H1 (cell line): ENCODE data around the gene COL1A1. TPM values are rescaled to one million over a fixed set of nuclear protein-coding genes. Genes with fewer than 3 reads are reported as not detected.

ENCODE experiments used
- CBX5 ChIP-seq: fragments of 300-800, 300-1000 bp; sonication (generic); IDR thresholded peaks from 2 replicates; pipeline ENCODE4 v1.7.1; 2016; ENCODE audit warnings: antibody characterized with exemption, low read length, low read depth
- CBX8 ChIP-seq: fragments of 300-800, 300-1000 bp; sonication (generic); IDR thresholded peaks from 2 replicates; pipeline ENCODE4 v1.7.1; 2016; ENCODE audit warnings: low read depth, low read length, borderline replicate concordance
- CTBP2 ChIP-seq: IDR thresholded peaks from 2 replicates; pipeline ENCODE4 v1.7.0; 2011; ENCODE audit warnings: borderline replicate concordance, mild to moderate bottlenecking, moderate library complexity, mixed read lengths, low read length; ENCODE audit not compliant: insufficient read depth, insufficient read length
- EGR1 ChIP-seq: IDR thresholded peaks from 2 replicates; pipeline ENCODE4 v1.6.1; 2011; ENCODE audit warnings: low read depth, low read length, borderline replicate concordance
- GABPA ChIP-seq: IDR thresholded peaks from 2 replicates; pipeline ENCODE4 v1.6.1; 2011; ENCODE audit warnings: mild to moderate bottlenecking, low read length, moderate library complexity, borderline replicate concordance; ENCODE audit not compliant: insufficient read depth
- GTF2F1 ChIP-seq: IDR thresholded peaks from 2 replicates; pipeline ENCODE4 v1.6.1; 2012; ENCODE audit warnings: low read depth, low read length, improper control_type of control experiment, borderline replicate concordance
- HDAC2 ChIP-seq, 2 experiments: fragments of 300-600 bp in 1 of 2; sonication (generic) in 1 of 2; IDR thresholded peaks; 2 replicates each; pipeline ENCODE4 v1.6.1; 2011 to 2012; ENCODE audit warnings: low read depth in 2 of 2, low read length in 2 of 2, mild to moderate bottlenecking in 2 of 2, moderate library complexity in 2 of 2, borderline replicate concordance in 1 of 2, inconsistent platforms in 1 of 2
- JUND ChIP-seq: IDR thresholded peaks from 2 replicates; pipeline ENCODE4 v1.6.1; 2011; ENCODE audit warnings: mild to moderate bottlenecking, improper control_type of control experiment, low read length
- MAFK ChIP-seq: IDR thresholded peaks from 2 replicates; pipeline ENCODE4 v1.6.1; 2012; ENCODE audit warnings: low read depth, mild to moderate bottlenecking, improper control_type of control experiment, low read length
- NANOG ChIP-seq: IDR thresholded peaks from 2 replicates; pipeline ENCODE4 v1.6.1; 2011; ENCODE audit warnings: low read length, low read depth, mild to moderate bottlenecking, inconsistent platforms; ENCODE audit not compliant: insufficient read depth, poor library complexity, severe bottlenecking
- PHF8 ChIP-seq: fragments of 200-600 bp; sonication (generic); conservative IDR thresholded peaks from 2 replicates; pipeline ENCODE4 v1.7.1; 2012; ENCODE audit warnings: low read depth, mild to moderate bottlenecking, inconsistent platforms, low read length, moderate library complexity
- RAD21 ChIP-seq, 2 experiments: IDR thresholded peaks in 1 of 2; conservative IDR thresholded peaks in 1 of 2; 2 replicates each; pipeline ENCODE4 v1.6.1; 2011; ENCODE audit warnings: low read depth in 2 of 2, low read length in 2 of 2, improper control_type of control experiment in 1 of 2, inconsistent platforms in 1 of 2, mild to moderate bottlenecking in 1 of 2, moderate library complexity in 1 of 2
- SP4 ChIP-seq: IDR thresholded peaks from 2 replicates; pipeline ENCODE4 v1.6.1; 2012; ENCODE audit warnings: low read length, inconsistent platforms
- YY1 ChIP-seq: IDR thresholded peaks from 2 replicates; pipeline ENCODE4 v1.6.1; 2011; ENCODE audit warnings: low read depth, mild to moderate bottlenecking, low read length
- polyA plus RNA-seq, 7 experiments: library from polyadenylated mRNA; depleted of rRNA in 3 of 7; stranded (reverse) in 5 of 7; unstranded in 2 of 7; fragments of >200 nt in 5 of 7; fragments of 200-250 nt in 2 of 7; gene quantifications; 1 replicate in 5 of 7; 2 replicates in 1 of 7; 4 replicates in 1 of 7; pipeline versions ENCODE4 v1.2.1 to v1.2.3, GENCODE V29; 2011 to 2013; ENCODE audit warnings: missing spikeins in 2 of 7, mixed read lengths in 2 of 7
- total RNA-seq: library from RNA; stranded (reverse); fragmentation: NEBNext Ultra II Directional; extraction: Animal tissue kit (Norgen Biotek cat#: 25700); gene quantifications from 2 replicates; pipeline ENCODE4 v1.2.1, GENCODE V29; 2021
- TF ChIP-seq, protein P1 (sequence below), 3 experiments: IDR thresholded peaks; 1 replicate in 2 of 3; 2 replicates in 1 of 3; pipeline versions ENCODE4 v1.5.1 to v1.6.1; 2011; ENCODE audit warnings: low read length in 3 of 3, mild to moderate bottlenecking in 3 of 3, inconsistent platforms in 2 of 3, low read depth in 1 of 3, moderate library complexity in 1 of 3; ENCODE audit not compliant: insufficient read depth in 1 of 3; ENCODE audit errors: control extremely low read depth in 1 of 3
- TF ChIP-seq, protein P2 (sequence below): IDR thresholded peaks from 2 replicates; pipeline ENCODE4 v1.6.1; 2012; ENCODE audit warnings: inconsistent platforms
- TF ChIP-seq, protein P3 (sequence below): IDR thresholded peaks from 2 replicates; pipeline ENCODE4 v1.6.1; 2011; ENCODE audit warnings: low read length, improper control_type of control experiment

The COL1A1 gene
- total and polyA plus RNA-seq, 2 of the 8 experiments (the other 6 are each of a cell fraction or from before 2014, with no cell fraction given): 14.1 to 80.4 TPM

DNA sequence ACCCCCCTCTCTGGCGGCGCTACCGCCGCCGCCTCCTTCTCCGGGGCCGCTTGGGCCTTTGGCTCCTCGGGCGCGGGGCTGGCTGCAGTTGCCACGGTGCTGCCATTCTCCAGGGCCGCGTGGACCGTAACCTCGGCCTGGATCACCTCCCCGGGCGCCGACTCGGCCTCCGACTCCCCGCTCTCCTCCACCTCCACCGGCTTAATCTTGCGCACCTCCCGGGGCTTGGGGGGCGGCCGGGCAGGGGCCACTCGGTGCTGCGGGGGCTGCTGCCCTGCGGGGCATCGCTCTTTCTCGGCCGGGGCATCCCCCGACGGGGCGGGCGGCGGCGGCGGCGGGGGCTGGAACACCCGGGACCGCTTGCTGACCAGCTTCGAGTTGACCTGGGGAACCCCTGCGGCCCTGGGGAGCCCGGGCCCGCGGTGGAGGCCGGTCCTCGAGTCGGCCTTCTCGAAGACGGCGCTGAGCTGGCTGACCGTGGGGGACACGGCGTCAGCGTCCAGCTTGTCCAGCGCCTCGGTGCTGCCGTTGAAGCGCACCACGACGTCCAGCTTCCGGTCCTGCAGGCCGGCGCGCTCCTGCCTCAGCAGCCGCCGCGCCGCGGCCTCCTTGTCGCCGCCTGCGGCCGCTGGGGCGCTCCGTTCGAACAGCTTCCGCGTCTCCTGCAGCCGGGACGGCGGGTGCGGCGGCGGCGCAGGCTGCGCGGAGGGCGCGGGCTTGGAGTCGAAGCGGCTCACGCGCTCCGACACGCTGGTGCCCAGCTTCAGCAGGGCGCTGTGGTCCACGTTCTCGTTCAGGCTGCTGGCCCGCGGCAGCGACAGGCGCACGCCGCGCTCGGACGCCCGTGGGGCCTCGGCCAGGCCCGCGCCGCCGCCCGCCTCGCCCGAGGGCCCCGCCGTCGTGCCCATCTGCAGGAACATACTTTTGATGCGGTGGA, 51.7 kb downstream of the COL1A1 start (continued):
- no peak; a peak in 1 of 4 replicates for TF ChIP-seq HDAC2 (IDR thresholded peaks at IDR 0.05; ENCODE audit: borderline replicate concordance in 1 of 2, low read depth in 2 of 2, low read length in 2 of 2)
- TF ChIP-seq, protein P1, sequence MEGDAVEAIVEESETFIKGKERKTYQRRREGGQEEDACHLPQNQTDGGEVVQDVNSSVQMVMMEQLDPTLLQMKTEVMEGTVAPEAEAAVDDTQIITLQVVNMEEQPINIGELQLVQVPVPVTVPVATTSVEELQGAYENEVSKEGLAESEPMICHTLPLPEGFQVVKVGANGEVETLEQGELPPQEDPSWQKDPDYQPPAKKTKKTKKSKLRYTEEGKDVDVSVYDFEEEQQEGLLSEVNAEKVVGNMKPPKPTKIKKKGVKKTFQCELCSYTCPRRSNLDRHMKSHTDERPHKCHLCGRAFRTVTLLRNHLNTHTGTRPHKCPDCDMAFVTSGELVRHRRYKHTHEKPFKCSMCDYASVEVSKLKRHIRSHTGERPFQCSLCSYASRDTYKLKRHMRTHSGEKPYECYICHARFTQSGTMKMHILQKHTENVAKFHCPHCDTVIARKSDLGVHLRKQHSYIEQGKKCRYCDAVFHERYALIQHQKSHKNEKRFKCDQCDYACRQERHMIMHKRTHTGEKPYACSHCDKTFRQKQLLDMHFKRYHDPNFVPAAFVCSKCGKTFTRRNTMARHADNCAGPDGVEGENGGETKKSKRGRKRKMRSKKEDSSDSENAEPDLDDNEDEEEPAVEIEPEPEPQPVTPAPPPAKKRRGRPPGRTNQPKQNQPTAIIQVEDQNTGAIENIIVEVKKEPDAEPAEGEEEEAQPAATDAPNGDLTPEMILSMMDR (IDR thresholded peaks at IDR 0.05; ENCODE audit: control extremely low read depth in 1 of 3, insufficient read depth in 1 of 3, low read depth in 1 of 3, low read length in 3 of 3): peak in 1 of 3 experiments; percentile 2; a peak in 1 of 4 replicates
- no peak for TF ChIP-seq PHF8
- no peak for TF ChIP-seq CBX5
- TF ChIP-seq, protein P2, sequence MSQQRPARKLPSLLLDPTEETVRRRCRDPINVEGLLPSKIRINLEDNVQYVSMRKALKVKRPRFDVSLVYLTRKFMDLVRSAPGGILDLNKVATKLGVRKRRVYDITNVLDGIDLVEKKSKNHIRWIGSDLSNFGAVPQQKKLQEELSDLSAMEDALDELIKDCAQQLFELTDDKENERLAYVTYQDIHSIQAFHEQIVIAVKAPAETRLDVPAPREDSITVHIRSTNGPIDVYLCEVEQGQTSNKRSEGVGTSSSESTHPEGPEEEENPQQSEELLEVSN: 0 out of 2 replicates have a peak, but pooled peaks have one; percentile 11
- TF ChIP-seq NANOG: no peak
- TF ChIP-seq MAFK: no peak
- no peak for TF ChIP-seq EGR1
- no peak for TF ChIP-seq GTF2F1
- TF ChIP-seq SP4: no peak
- TF ChIP-seq JUND: no peak
- no peak for TF ChIP-seq CBX8
- 0 out of 4 replicates have a peak, but pooled peaks of 1 of the 2 experiments have one; percentile 17 for TF ChIP-seq RAD21 (IDR thresholded peaks at IDR 0.05 in 1 of 2, conservative IDR thresholded peaks at IDR 0.05 in 1 of 2; ENCODE audit: low read depth in 2 of 2, low read length in 2 of 2)
- TF ChIP-seq, protein P3, sequence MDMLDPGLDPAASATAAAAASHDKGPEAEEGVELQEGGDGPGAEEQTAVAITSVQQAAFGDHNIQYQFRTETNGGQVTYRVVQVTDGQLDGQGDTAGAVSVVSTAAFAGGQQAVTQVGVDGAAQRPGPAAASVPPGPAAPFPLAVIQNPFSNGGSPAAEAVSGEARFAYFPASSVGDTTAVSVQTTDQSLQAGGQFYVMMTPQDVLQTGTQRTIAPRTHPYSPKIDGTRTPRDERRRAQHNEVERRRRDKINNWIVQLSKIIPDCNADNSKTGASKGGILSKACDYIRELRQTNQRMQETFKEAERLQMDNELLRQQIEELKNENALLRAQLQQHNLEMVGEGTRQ: no peak
- TF ChIP-seq GABPA: peak; percentile 53; the same call in 1 of the 2 replicates
- TF ChIP-seq CTBP2: no peak
- TF ChIP-seq YY1: 0 out of 2 replicates have a peak, but pooled peaks have one; percentile 3
